GM12875 (cell line): Measurements from ENCODE around the gene MRPS17.

Experiments
- H3K4me3 ChIP-seq: one replicate; pipeline ENCODE4 v1.5.1; 2011; ENCODE audit warnings: low read depth, low read length, control low read depth
- CTCF ChIP-seq: IDR thresholded peaks from 2 replicates; pipeline ENCODE4 v1.5.1; 2011; ENCODE audit warnings: low read depth, mild to moderate bottlenecking, control low read depth, inconsistent platforms, low read length, moderate library complexity, borderline replicate concordance; ENCODE audit not compliant: insufficient read depth

MRPS17 gene

GRCh38 chr7:55951637-55952351 is at the start of gene MRPS17:
TSS of gene MRPS17 (plus strand) at chr7:55951877. CDS start at chr7:55953196, 1,319 bp downstream.
- peak within 1 kb of the TSS; percentile 96 for H3K4me3 ChIP-seq
- no peak for TF ChIP-seq CTCF

GRCh38 chr7:55903985-55904759 is 47.5 kb upstream of the MRPS17 start:
- H3K4me3 ChIP-seq, result no peak overlapping the region
- no peak for TF ChIP-seq CTCF

- H3K4me3 ChIP-seq, result no peak overlapping the region
- no peak for TF ChIP-seq CTCF
Observed at GRCh38 chr7:55912748-55913158, 38.9 kb upstream of the MRPS17 start.

GRCh38 chr7:55917771-55918170 is 33.9 kb upstream of the MRPS17 start:
- TF ChIP-seq CTCF, result no peak
- no peak overlapping the region for H3K4me3 ChIP-seq

GRCh38 chr7:55928006-55928767 is 23.5 kb upstream of the MRPS17 start:
- TF ChIP-seq CTCF, result no peak

GRCh38 chr7:55931421-55932151 is 20.1 kb upstream of the MRPS17 start:
- no peak overlapping the region for H3K4me3 ChIP-seq
- no peak for TF ChIP-seq CTCF

More at GRCh38 chr7:55928006-55928767, 23.5 kb upstream of the MRPS17 start:
- no peak overlapping the region for H3K4me3 ChIP-seq
